Spinal cord (tissue), 10 donors: ENCODE results near the gene GATD1. TPM values are rescaled to one million over a fixed set of nuclear protein-coding genes. Genes with fewer than 3 reads are reported as not detected.

Source experiments
- DNase-seq, 6 donors: peaks; one replicate each; pipeline versions ENCODE4 v3.0.0 to v3.0.0-alpha.2; 2013 to 2015; ENCODE audit warnings: low spot score in 6 of 6, low read depth in 4 of 6
- H3K27ac ChIP-seq: one replicate; pipeline ENCODE4 v1.5.1; 2013; ENCODE audit warnings: low read depth, low read length, control low read depth
- H3K27me3 ChIP-seq: one replicate; pipeline ENCODE4 v1.6.1; 2013; ENCODE audit warnings: low read length; ENCODE audit not compliant: control insufficient read depth, insufficient read depth
- H3K36me3 ChIP-seq: one replicate; pipeline ENCODE4 v1.6.1; 2013; ENCODE audit warnings: low read length; ENCODE audit not compliant: control insufficient read depth, insufficient read depth
- H3K4me1 ChIP-seq: one replicate; pipeline ENCODE4 v1.6.1; 2013; ENCODE audit warnings: low read length; ENCODE audit not compliant: control insufficient read depth, insufficient read depth
- H3K4me3 ChIP-seq: one replicate; pipeline ENCODE4 v1.5.1; 2013; ENCODE audit warnings: low read depth, low read length, control low read depth
- H3K9me3 ChIP-seq: one replicate; pipeline ENCODE4 v1.6.1; 2013; ENCODE audit warnings: low read length; ENCODE audit not compliant: control insufficient read depth, insufficient read depth
- WGBS: methylation state at CpG from one replicate; pipeline ENCODE4 v1.1.5; 2013; ENCODE audit warnings: missing lambda C conversion rate; ENCODE audit not compliant: insufficient coverage; 5-methylcytosine and 5-hydroxymethylcytosine counted together
- polyA plus RNA-seq, 2 donors: library from polyadenylated mRNA; unstranded; fragments of 120-200 nt; gene quantifications; one replicate each; pipeline ENCODE4 v1.2.1, GENCODE V29; 2013; ENCODE audit not compliant: insufficient read length in 2 of 2
- total RNA-seq, 2 donors: library from RNA; depleted of rRNA in 1 of 2; stranded (reverse); fragments of 120-200 nt in 1 of 2; fragments of >200 nt in 1 of 2; gene quantifications; one replicate each; pipeline versions ENCODE4 v1.2.3 to v1.2.4, GENCODE V29; 2013 to 2014
- donor health status: healthy.

The GATD1 gene
- total and polyA plus RNA-seq, 4 donors: 22.8 to 133 (median 70.9) TPM

- WGBS: 93% methylated on average over 23 of the region's 23 CpGs
- Histone ChIP-seq H3K4me1 (peaks cover 66% of the 10 kb centered on the region), H3K9me3 (no peaks in the 10 kb centered on the region), H3K4me3 (no peak overlapping the region), H3K27me3 (no peaks in the 10 kb centered on the region), H3K27ac (no peak overlapping the region), H3K36me3 (peaks cover 59% of the 10 kb centered on the region)
- DNase-seq: no peak
Measured at GRCh38 chr11:778976-779954, 2.0 kb upstream of the GATD1 start.

DNA sequence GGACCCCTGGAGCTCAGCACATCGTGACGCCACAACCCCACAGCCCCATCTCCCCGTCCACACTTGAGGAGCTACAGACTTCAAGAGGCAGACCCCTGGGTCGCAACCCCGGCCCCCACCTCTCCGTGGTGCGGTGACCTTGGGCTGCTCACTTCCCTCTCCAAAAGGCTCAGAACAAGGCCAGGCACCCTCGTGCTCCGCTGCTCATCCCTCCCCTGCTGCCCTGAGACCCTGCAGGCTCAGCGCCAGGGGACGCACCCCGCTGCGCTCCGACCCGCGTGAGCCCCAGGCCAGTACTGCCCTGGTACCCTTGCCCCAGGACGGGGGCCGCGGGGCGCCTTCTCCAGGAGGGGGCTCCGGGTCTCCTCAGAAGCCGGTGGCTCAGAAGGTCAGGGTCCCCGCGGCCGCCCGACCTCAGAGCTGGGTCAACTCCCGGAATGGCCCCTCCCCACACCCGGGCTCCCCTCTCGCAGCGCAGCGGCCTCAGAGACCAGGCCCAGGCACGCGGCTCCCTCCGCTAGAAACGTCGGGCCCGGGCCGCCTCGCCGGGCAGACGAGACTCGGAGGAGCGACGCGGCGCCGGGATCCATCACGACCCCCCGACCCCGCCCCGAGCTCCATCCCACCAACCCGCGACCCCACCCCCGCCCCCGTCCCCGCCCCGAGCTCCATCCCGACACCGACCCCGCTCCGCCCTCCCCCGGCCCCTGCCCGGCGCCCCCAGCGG lies 563 bp downstream of the GATD1 start:
- Histone ChIP-seq H3K9me3 (no peaks in the 10 kb centered on the region), H3K27ac (no peak overlapping the region), H3K4me1 (peaks cover 76% of the 10 kb centered on the region), H3K36me3 (peaks cover 74% of the 10 kb centered on the region), H3K27me3 (no peaks in the 10 kb centered on the region), H3K4me3 (peak overlapping the region; percentile 70)
- DNase-seq: no peak
- WGBS: under 1% methylated on average over 41 of the region's 65 CpGs

DNA sequence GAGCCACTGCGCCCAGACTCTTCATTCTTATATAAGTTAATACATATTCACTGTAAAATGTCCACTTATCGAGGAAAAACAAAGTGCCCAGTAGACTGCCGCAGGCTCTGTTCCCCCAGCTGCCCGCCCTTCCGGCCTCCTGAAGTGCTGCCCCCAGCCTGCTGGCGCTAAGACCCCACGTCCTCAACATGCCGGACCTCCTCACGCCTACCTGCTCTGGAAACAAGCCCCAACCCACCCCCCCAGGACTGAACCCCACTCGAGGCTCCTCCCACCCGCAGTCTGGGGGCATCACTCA lies 1.1 kb downstream of the GATD1 start:
- no peak for DNase-seq
- Histone ChIP-seq H3K4me3 (peak overlapping the region; percentile 70), H3K4me1 (peaks cover 81% of the 10 kb centered on the region), H3K27ac (no peak overlapping the region), H3K27me3 (no peaks in the 10 kb centered on the region), H3K36me3 (peaks cover 77% of the 10 kb centered on the region), H3K9me3 (no peaks in the 10 kb centered on the region)
- 27% methylated on average over 11 of the region's 11 CpGs for WGBS

DNA sequence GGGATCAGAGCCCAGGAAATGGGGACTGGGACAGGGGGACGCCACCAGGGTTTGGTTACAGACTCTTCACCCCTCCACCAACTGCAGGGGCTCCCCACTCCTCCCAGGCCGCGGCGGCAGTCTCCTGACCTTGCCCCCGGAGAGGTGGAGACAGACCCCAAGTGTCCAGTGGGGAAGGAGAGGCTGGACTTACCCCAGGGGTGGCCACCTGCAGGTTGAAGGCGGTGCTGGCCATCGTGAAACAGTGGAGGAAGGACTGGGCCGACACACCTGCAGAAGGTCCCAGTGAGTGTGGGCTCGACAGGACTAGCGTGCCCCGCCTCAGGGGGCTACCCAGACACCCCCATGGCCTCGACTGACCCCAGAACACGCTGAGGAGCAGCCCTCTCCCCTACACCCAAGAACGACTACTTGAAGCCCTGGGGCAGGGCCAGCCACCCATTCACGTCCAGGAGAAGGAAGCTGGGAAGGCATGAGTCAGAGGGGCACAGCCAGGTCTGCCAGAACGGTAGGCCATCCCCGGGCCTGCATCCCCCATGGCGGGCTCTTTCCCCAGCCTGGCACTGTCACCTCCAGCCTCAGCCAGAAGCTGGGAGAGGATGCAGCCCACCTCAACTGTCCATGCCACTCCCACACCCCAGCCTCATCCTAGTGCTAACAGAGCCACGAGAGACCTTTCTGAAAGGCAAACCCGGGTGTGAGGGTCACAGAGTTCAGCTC lies 2.3 kb downstream of the GATD1 start:
- Histone ChIP-seq H3K27me3 (no peaks in the 10 kb centered on the region), H3K4me3 (no peak overlapping the region), H3K9me3 (no peaks in the 10 kb centered on the region), H3K27ac (no peak overlapping the region), H3K4me1 (peaks cover 79% of the 10 kb centered on the region), H3K36me3 (peaks cover 80% of the 10 kb centered on the region)
- 78% methylated on average over 10 of the region's 20 CpGs for WGBS
- DNase-seq: no peak

DNA sequence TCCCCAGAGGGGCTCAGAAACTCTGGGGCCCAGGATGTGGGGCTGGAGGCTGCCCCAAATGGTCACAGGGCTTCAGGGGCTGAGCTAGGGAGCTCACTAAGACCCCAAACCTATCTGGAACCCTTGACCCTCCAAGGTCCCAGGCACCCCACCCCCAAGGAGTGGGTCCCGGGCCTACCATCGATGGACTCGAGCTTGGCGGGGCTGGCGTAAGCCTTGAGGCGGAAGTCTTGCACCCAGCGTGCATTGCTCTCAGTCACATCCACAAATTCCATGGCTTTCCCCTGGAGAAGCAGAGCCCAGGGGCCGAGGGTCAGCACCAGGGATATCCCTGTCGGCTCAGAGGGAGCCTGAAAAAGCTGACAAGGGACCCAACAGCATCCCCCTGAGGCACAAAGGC lies 3.5 kb downstream of the GATD1 start:
- Histone ChIP-seq H3K27ac (peak overlapping the region; percentile 88), H3K36me3 (peaks cover 80% of the 10 kb centered on the region), H3K9me3 (no peaks in the 10 kb centered on the region), H3K4me1 (peaks cover 69% of the 10 kb centered on the region), H3K27me3 (no peaks in the 10 kb centered on the region), H3K4me3 (no peak overlapping the region)
- WGBS: 94% methylated on average over 9 of the region's 9 CpGs
- DNase-seq: no peak

DNA sequence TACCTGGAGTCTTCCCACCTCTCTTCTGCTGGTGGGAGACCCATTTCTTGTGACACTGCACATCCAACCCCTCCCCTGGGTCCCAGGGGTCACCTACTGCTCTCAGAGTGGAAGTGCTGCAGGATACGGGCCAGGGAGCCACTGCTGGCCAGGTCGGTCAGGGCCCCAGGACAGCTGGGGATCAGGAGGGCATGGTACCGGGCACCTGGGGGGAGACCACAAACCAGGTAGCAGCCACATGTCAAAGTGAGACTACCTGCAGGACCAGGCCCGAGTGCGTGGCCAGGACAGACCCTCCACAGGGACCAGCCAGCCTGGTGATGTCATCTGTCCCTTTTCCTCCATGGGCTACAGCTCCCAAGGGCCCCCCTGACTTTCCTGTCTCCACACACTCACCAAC lies 3.9 kb downstream of the GATD1 start:
- no peak overlapping the region for H3K4me3 ChIP-seq
- H3K36me3 ChIP-seq: peaks cover 79% of the 10 kb centered on the region
- no peak for DNase-seq
- H3K4me1 ChIP-seq: peaks cover 65% of the 10 kb centered on the region
- H3K27me3 ChIP-seq: no peaks in the 10 kb centered on the region
- WGBS: 92% methylated on average over 5 of the region's 5 CpGs
- peak overlapping the region; percentile 88 for H3K27ac ChIP-seq
- no peaks in the 10 kb centered on the region for H3K9me3 ChIP-seq

DNA sequence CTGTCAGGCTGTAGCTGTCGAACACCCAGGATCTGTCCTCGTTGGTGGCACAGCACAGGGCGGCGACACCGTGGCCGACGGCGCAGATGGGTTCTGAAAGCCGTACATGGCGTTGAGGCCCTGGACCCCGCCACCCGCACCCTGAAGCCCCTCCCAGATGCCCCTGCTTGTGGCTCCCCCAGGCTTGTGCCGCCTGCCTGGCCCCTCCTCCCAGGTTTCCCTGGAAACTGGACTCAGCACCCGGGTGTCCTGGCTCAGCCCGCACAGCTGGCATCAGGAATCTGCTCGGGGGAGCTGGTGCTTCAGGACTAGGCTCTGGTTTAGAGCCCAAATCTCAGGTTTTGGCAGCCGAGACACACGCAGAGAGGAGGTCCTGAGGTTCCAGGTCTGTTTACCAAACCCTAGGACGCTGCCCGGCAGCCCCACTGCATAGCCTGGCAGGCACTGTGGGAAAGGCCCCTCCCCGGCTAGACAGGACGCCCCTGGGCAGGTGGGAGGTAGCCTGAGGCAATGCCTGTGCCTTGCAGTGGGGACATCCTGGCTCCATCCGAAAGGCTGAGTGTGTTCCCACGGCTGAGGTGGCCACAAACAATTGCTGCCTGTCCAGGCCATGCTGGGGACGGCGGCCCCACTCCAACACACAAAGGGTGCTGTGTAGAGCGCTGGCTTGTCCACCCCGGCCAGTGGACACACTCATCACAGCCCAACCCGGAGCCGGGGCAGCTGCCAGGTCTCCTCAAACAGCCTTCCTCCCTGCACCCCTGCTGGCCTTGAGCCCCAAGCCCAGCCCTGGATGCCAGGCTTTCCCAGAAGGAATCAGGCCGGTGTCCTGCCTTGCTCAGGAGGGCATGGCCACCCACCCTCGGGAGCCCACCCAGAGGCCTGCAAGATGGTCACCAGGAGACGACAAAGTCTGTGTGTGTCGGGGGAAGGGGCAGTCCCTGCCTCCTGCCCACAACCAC lies 4.6 kb downstream of the GATD1 start:
- peak in 1 of 6 donors; percentile 81 for DNase-seq
- Histone ChIP-seq H3K36me3 (peaks cover 83% of the 10 kb centered on the region), H3K9me3 (no peaks in the 10 kb centered on the region), H3K4me1 (peaks cover 58% of the 10 kb centered on the region), H3K27me3 (no peaks in the 10 kb centered on the region), H3K27ac (peak overlapping the region; percentile 88), H3K4me3 (no peak overlapping the region)
- WGBS: 56% methylated on average over 34 of the region's 34 CpGs

DNA sequence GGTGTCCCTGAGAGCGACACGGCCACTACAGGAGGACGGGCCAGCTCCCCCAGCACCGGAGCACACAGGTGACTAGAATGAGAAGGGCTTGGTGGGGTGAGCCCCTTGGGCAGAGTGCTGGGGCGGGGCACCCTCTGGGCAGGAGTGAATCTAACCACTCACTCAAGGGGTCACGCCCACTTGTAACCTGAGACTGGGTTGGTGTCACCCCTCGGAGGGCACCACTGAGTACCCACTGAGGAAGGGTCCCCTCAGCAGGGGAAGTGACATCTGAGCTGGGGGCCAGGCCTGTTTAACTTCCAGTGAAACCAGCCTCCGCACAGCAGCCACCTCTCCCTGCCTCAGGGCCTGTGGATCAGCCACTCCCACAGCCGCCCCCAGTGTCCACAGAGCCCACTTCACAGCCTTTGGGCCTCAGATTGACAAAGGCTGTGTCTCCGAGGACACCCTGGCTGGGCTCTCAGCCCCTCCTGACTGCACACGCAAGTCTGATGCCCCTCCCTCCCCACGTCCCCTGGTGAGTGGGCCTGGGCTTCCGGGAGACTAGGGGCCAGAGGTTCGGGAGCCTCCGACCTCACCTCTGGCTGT lies 5.6 kb downstream of the GATD1 start:
- peaks cover 57% of the 10 kb centered on the region for H3K4me1 ChIP-seq
- H3K36me3 ChIP-seq: peaks cover 93% of the 10 kb centered on the region
- no peaks in the 10 kb centered on the region for H3K9me3 ChIP-seq
- H3K27ac ChIP-seq: peak overlapping the region; percentile 88
- no peak overlapping the region for H3K4me3 ChIP-seq
- WGBS: 87% methylated on average over 8 of the region's 15 CpGs
- peak in 1 of 6 donors; percentile 9 for DNase-seq
- H3K27me3 ChIP-seq: no peaks in the 10 kb centered on the region
